ENCODE results near the gene ATP6V1B1. TPM values are rescaled to one million over a fixed set of nuclear protein-coding genes. Genes with fewer than 3 reads are reported as not detected.

The ATP6V1B1 gene
- total and polyA plus RNA-seq, 2 of the 4 experiments (the other 2 are of a cell fraction) = 1.3 TPM; not detected in 1

- DNase-seq (no peak), ATAC-seq (ENCODE audit: low read depth) (no peak)
- no peaks in the 10 kb centered on the region; the same call in 1 of the 2 replicates for H3K9me3 ChIP-seq (ENCODE audit: control insufficient read depth, insufficient read depth, low read length)
- H3K18ac ChIP-seq (ENCODE audit: low read depth, low read length) = no peak overlapping the region
- POLR2A ChIA-PET (ENCODE audit: unreplicated experiment) = no interaction called here
- no peak overlapping the region for H2BK20ac ChIP-seq (ENCODE audit: low read depth, low read length)
- H3K36me3 ChIP-seq (ENCODE audit: control insufficient read depth, insufficient read depth, low read length) = no peaks in the 10 kb centered on the region
- BruUV-seq (replicated peaks) = no TSS peak
- H2AFZ ChIP-seq (replicated peaks; ENCODE audit: low read length, poor library complexity) = no peak overlapping the region
- no peak overlapping the region for H4K5ac ChIP-seq (ENCODE audit: low read depth, low read length)
- H2AK9ac ChIP-seq (replicated peaks; ENCODE audit: low read depth, low read length, poor library complexity) = no peak overlapping the region
- 0% methylated on average over 2 of the region's 9 CpGs; no CpG with 5 or more reads in 1 of the 2 experiments for WGBS, 2 experiments (ENCODE audit: extremely low coverage in 2 of 2, insufficient read length in 1 of 2)
- in situ Hi-C loops (cut with MboI; ENCODE audit: low sequenced_read_pairs) = no loop called here
- H3K56ac ChIP-seq (ENCODE audit: extremely low read depth, insufficient read depth, low read length) = no peak overlapping the region
- no peaks in the 10 kb centered on the region for H4K20me1 ChIP-seq (ENCODE audit: insufficient read depth, low read length)
- no peak overlapping the region for H3K14ac ChIP-seq (replicated peaks; ENCODE audit: low read depth, low read length)
- no peak overlapping the region for H4K8ac ChIP-seq (ENCODE audit: low read depth in 2 of 2, low read length in 2 of 2)
- TF ChIP-seq CEBPB (IDR thresholded peaks at IDR 0.05; ENCODE audit: low read depth, low read length) = no peak
- H3K79me1 ChIP-seq (ENCODE audit: low read depth in 1 of 2, low read length in 2 of 2) = no peaks in the 10 kb centered on the region
- H3K4me2 ChIP-seq (ENCODE audit: low read depth, low read length) = no peak overlapping the region
- CTCF ChIA-PET = no interaction called here
- no peak overlapping the region for H2AK5ac ChIP-seq (ENCODE audit: low read depth, low read length)
- no peak overlapping the region for H2BK5ac ChIP-seq (ENCODE audit: low read depth, low read length, poor library complexity, severe bottlenecking)
- H3K4me3 ChIP-seq (ENCODE audit: insufficient read depth, low read depth, low read length) = no peak overlapping the region
- no peak overlapping the region for H3K23ac ChIP-seq (ENCODE audit: low read depth, low read length)
- no peak overlapping the region for H3K4ac ChIP-seq (ENCODE audit: low read depth, low read length)
- no peak overlapping the region for H2BK120ac ChIP-seq (ENCODE audit: low read depth, low read length)
- no peaks in the 10 kb centered on the region for H3K9me1 ChIP-seq (ENCODE audit: insufficient read depth, low read length)
- H2BK15ac ChIP-seq (ENCODE audit: low read depth, low read length) = no peak overlapping the region
- dilution Hi-C loops (cut with HindIII; ENCODE audit: low sequenced_read_pairs, unreplicated experiment) = no loop called here
- H3K27me3 ChIP-seq (ENCODE audit: control insufficient read depth, insufficient read depth, low read length) = peaks cover 97% of the 10 kb centered on the region
- H3K4me1 ChIP-seq (ENCODE audit: control insufficient read depth, insufficient read depth, low read length) = peaks cover 1% of the 10 kb centered on the region
- no peak overlapping the region for H4K91ac ChIP-seq (ENCODE audit: insufficient read depth, low read depth, low read length)
- H3K9ac ChIP-seq (ENCODE audit: low read depth, low read length) = no peak overlapping the region
- intact Hi-C loops (cut with micrococcal nuclease) = no loop called here
- no peak overlapping the region for H3K27ac ChIP-seq (ENCODE audit: insufficient read depth, low read length)
Observed at GRCh38 chr2:70891572-70892357, 43.9 kb upstream of the ATP6V1B1 start.

All from IMR-90 (cell line).